SK-N-MC (cell line): ENCODE results near the gene PRCC.

Source experiments
- DNase-seq: peaks from one replicate; pipeline ENCODE4 v3.0.0-alpha.2; 2011; ENCODE audit warnings: low read depth, low spot score
- H3K27ac ChIP-seq: fragments of 200-600 bp; sonication (generic); 2 replicates; pipeline ENCODE4 v1.5.1; 2016; ENCODE audit warnings: mixed run types
- H3K36me3 ChIP-seq: fragments of 200-600 bp; sonication (generic); 2 replicates; pipeline ENCODE4 v1.6.1; 2017; ENCODE audit warnings: antibody characterized with exemption, low read length, mixed read lengths; ENCODE audit not compliant: insufficient read depth
- H3K4me3 ChIP-seq: fragments of 200-600 bp; sonication (generic); 2 replicates; pipeline ENCODE4 v1.5.1; 2016
- H3K9ac ChIP-seq: fragments of 200-600 bp; sonication (generic); 2 replicates; pipeline ENCODE4 v1.8.0; 2017; ENCODE audit warnings: mixed run types, mixed read lengths; ENCODE audit not compliant: insufficient read length
- H3K9me3 ChIP-seq: fragments of 200-600 bp; sonication (generic); 2 replicates; pipeline ENCODE4 v1.6.1; 2017; ENCODE audit warnings: low read depth, mild to moderate bottlenecking, antibody characterized with exemption, low read length, moderate library complexity, mixed read lengths
- EZH2 ChIP-seq: fragments of 200-600 bp; sonication (generic); IDR thresholded peaks from one replicate; pipeline ENCODE4 v1.6.1; 2017; ENCODE audit warnings: antibody characterized with exemption
- FOXP2 ChIP-seq: optimal IDR thresholded peaks from 2 replicates; pipeline ENCODE3; 2011; ENCODE audit warnings: mild to moderate bottlenecking, moderate library complexity; ENCODE audit not compliant: insufficient read depth; ENCODE audit errors: extremely low read length, control extremely low read depth
- POLR2AphosphoS5 ChIP-seq: IDR thresholded peaks from 2 replicates; pipeline ENCODE4 v1.6.1; 2012; ENCODE audit warnings: mild to moderate bottlenecking, low read depth, low read length, borderline replicate concordance

Gene PRCC

DNA sequence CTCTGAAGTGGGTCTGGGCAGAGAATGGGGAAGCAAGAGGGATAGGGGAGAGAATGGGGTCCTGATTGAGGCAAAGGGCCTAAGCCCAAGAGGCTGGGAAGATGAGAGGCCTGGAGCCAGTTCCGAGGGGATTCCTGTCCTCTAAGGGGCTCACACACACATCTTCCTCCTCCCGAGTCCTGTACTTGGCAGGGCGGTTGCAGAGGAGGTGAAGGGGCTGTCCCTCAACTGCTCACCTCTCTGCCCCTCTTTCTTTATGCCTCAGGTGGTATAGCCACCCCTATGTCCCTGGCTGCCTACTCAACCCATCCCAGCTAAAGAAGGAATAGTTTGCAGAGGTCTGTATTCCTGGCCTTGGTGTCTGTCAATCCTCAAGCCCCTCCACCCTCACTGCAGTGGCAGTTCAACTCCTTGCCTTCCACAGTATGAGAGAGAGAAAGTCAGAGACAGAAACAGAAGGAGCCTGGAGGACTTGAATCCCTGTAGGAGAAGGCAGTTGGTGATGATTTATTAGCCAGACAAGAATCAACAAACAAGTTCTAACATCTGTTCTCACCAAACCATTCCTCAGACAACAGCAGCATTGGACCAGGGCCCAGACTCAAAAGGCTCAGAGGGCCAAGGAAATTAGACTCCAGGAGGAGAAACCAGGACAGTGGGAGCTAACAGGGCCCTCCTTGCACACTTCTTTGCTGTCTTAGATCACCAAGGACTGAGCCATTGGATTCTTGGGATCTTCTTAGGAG, 38.6 kb downstream of the PRCC start:
- no peaks in the 10 kb centered on the region; the same call in 1 of the 2 replicates for H3K36me3 ChIP-seq
- H3K9me3 ChIP-seq: no peaks in the 10 kb centered on the region
- no peak for DNase-seq
- no peak overlapping the region for H3K9ac ChIP-seq
- H3K4me3 ChIP-seq: peak overlapping the region; percentile 15; the same call in 1 of the 2 replicates
- peak overlapping the region; percentile 83 for H3K27ac ChIP-seq
- no peak for TF ChIP-seq EZH2
- TF ChIP-seq POLR2AphosphoS5: 0 out of 2 replicates have a peak, but pooled peaks have one; percentile 8
- TF ChIP-seq FOXP2: peak; percentile 47

DNA sequence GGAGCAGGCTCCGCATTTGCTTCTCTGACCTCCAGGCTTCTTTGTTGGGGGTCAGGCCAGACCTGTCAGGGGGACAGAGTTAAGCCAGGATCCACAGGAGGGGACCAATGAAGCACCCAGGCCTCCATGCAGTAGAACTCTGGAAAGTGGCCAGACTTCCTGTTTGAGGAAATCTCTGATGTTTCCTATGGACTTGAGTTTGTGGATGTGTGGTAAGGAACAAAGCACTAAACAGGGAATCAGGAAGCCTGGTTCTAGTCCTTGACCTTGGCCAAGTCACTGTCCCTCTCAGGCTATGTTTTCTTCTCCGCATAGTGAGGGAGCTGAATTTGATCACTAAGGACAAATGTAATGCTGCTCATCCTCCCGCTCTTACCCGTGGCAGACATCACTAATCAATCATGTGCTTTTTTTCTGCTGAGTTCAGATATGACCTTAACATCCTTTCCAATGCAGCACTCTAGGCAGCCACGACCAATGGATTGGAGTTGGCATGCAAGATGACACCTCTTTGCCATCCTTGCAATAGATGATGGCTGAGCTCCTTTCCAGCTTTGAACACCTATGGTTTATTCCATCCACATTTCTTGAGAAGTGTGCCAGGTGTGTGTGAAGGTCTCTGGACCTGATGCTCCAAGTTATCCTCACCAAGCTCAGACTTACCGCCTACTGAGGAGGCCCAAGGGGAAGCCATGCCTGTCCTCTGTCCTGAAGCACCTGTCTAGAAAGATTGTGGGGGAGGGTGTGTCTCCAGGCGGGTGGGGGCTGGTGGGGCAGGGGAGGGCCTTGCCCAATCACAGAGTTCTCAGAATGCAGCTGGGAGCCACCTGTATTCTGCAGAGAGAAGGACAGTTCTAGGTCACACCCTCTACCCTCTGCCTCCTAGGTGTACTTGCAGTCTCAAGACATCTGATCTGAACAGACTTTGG, 39.4 kb downstream of the PRCC start:
- Histone ChIP-seq H3K27ac (peak overlapping the region; percentile 83), H3K36me3 (no peaks in the 10 kb centered on the region), H3K9ac (no peak overlapping the region), H3K4me3 (no peak overlapping the region; the same call in 1 of the 2 replicates), H3K9me3 (no peaks in the 10 kb centered on the region)
- no peak for TF ChIP-seq FOXP2
- DNase-seq: no peak

GRCh38 chr1:156807627-156808026, 40.3 kb downstream of the PRCC start:
- no peaks in the 10 kb centered on the region for H3K9me3 ChIP-seq

DNA sequence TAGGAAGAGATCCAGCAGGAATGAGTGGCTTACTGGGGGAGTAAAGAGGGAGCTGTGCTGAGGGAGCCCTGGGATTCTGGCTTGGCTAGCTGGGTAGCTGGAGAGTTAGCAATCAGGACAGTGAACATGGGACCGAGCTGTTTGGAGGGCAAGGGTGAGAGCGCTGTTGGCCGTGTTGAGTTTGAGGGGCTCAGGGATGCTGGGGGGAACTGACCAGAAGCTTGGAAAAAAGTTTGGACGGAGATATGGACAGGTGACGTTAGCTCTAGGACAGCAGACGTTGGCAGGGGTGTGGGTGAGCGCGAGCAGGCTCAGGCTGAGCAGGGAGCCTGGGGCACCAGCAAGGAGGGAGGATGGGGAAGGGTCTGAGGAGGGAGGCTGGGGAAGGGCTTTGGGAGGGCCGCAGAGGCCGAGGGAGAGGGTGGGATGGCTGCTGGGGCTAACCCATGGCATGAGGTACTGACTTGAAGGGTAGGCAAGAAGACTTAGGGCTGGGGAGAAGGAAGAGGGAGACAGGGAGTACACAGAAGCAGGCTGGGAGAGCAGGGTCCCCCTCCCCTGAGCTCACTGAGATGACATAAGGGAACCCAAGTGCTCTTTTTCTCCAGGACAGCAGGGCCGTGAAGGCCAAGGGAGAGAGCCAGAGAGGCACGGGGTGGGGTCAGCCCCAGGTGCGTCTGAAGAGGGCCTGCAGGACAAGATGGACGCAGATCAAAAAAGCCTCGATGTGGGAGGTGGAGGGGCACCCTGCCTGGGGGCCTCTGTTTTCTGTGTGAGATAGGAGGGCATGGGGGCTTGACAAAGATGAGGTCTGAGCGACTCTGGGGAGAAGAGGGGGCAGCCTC, 41.1 kb downstream of the PRCC start:
- TF ChIP-seq POLR2AphosphoS5 (no peak), EZH2 (no peak), FOXP2 (no peak)
- H3K9ac ChIP-seq: no peak overlapping the region
- DNase-seq: no peak
- no peak overlapping the region for H3K27ac ChIP-seq
- H3K36me3 ChIP-seq: no peaks in the 10 kb centered on the region
- H3K9me3 ChIP-seq: no peaks in the 10 kb centered on the region
- H3K4me3 ChIP-seq: no peak overlapping the region

More at GRCh38 chr1:156807627-156808026, 40.3 kb downstream of the PRCC start:
- TF ChIP-seq POLR2AphosphoS5 (no peak), EZH2 (no peak), FOXP2 (no peak)
- no peaks in the 10 kb centered on the region for H3K36me3 ChIP-seq
- DNase-seq: no peak
- H3K27ac ChIP-seq: no peak overlapping the region
- no peak overlapping the region for H3K9ac ChIP-seq
- H3K4me3 ChIP-seq: no peak overlapping the region

DNA sequence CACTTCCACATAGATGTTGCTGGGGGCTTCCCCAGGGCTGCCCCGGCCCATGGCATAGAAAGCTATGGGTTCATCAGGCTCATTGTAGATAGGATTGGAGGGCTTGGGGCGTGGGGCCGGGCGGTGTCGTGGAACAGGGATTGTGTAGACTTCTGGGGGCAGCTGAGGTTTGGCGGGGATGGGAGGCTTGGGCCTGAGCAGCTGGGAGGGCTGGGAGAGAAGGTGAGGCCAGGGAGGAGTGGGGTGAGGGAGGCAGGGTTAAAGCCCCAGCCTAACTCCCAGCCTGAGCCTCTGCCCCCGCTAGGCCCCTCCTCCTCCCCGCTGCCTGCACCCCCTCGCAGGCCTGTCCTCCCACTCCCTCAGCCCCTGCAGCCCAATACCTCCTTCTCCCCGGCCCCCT, 41.9 kb downstream of the PRCC start:
- Histone ChIP-seq H3K27ac (no peak overlapping the region), H3K4me3 (no peak overlapping the region), H3K9me3 (no peaks in the 10 kb centered on the region), H3K9ac (no peak overlapping the region), H3K36me3 (no peaks in the 10 kb centered on the region)
- no peak for DNase-seq
- TF ChIP-seq FOXP2 (no peak), EZH2 (no peak), POLR2AphosphoS5 (no peak)

GRCh38 chr1:156809711-156810366, 42.5 kb downstream of the PRCC start:
- Histone ChIP-seq H3K9ac (no peak overlapping the region), H3K4me3 (no peak overlapping the region), H3K9me3 (no peaks in the 10 kb centered on the region), H3K27ac (no peak overlapping the region), H3K36me3 (no peaks in the 10 kb centered on the region)
- TF ChIP-seq EZH2 (no peak), FOXP2 (no peak), POLR2AphosphoS5 (no peak)
- no peak for DNase-seq

DNA sequence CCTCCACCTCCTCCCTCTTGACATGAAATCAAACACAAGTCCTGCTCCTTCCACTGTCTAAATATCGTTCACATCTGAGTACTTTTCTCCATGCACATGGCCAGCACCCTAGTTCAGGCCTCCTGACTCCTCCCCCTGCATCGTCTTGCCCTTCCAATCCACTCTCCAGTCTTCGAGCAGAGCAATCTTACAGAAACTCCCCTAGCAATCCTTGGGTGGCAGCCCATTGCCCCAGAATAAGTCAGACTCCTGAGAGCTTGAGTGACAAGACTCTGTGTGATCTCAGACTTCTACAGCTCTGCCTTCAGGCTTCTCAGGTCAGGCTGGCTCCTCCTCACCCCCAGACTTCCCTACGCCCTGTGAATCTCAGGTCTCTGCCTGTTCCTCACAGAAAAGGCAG, 43.8 kb downstream of the PRCC start:
- H3K4me3 ChIP-seq: no peak overlapping the region
- no peak overlapping the region for H3K27ac ChIP-seq
- TF ChIP-seq EZH2 (no peak), POLR2AphosphoS5 (no peak), FOXP2 (no peak)
- DNase-seq: no peak
- no peaks in the 10 kb centered on the region for H3K36me3 ChIP-seq
- no peak overlapping the region for H3K9ac ChIP-seq
- no peaks in the 10 kb centered on the region for H3K9me3 ChIP-seq
